HG03354 (cell line): ENCODE results near the gene PLA2G4B.

ENCODE experiments used
- ATAC-seq: cut with Tn5 transposase; IDR thresholded peaks from one replicate; pipeline ENCODE4 v1.9.1; 2021; ENCODE audit warnings: mild to moderate bottlenecking; ENCODE audit not compliant: unreplicated experiment, poor library complexity, severe bottlenecking

PLA2G4B gene

DNA sequence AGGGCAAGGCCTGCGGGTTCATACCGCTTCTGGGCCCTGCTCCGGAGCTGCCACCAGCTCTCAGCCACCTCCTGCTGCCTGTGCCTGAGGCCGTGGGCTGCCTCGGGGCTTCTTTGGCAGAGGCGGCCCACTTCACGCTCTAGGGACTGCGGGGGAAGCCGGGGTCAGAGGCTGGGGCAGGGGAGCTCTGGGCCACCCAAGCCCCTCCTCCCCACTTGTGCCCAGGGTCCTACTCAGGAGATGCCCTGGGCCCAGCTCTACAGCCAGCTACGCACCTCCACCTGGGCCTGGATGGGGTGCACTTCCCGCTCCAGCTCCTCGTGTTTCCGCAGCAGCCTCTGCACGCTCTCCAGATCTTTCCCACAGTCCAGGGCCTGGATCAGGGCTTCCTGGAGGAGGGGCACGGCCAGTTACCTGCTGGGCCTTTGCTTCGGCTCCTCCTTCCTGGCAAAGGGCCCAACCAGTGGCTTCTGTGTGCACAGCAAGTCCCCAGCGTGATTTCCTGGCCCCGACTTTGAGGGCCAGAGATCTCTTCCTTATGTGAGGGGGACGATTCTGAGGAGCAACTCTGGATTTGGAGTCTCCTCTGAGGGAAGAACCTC is 24.0 kb downstream of the PLA2G4B start:
- no peak for ATAC-seq

DNA sequence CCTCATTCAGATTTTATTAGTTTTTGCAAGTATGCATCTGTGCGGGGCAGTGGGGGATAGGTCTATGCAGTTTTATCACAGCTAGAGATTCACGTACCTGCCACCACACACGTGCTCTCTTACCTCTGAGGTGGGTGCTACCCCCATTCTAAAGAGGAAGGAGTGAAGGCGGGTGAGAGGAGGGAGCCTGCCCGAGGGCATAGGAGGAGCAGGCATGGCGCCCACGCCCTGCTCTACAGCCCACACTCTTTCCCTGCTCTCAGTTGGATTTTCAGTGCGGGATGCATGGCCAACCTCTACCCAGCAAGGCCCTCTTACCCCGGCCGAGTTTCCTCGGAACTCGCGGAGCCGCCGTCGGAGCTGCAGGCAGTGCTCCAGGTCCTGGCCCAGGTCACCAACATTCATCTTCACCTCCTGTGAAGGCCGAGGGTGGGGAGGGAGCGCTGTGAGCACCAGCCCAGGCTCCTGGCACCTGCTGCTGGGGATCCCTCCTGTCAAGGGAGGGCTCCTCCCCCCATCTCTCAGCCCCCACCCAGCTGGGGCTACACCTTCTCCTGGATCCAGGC is 26.9 kb downstream of the PLA2G4B start:
- ATAC-seq, result no peak

GRCh38 chr15:41866263-41866703 is 27.6 kb downstream of the PLA2G4B start:
- ATAC-seq, result no peak

- no peak for ATAC-seq
These were observed 28.4 kb downstream of the PLA2G4B start for GRCh38 chr15:41866872-41867579.

DNA sequence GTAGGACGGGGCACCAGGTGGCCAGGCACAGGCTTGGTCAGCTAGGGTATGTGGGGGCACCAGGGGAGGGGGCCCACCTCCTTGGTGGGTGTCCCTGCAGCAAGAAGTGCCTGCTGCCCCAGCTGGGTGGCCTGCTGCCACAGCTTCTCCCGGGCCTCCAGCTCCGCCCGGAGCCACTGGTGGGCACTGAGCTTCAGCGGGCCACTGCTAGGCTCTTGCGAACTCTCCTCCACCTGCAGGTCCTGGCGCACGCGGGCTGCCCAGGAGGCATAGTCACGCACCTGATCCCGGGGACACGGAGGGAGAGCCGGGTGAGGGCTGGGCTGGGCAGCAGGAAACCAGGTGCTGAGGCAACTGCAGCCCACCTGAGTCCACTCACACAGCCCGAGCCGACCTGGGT is 29.7 kb downstream of the PLA2G4B start:
- no peak for ATAC-seq

- no peak for ATAC-seq
These were observed 31.4 kb downstream of the PLA2G4B start for GRCh38 chr15:41869770-41870688.

DNA sequence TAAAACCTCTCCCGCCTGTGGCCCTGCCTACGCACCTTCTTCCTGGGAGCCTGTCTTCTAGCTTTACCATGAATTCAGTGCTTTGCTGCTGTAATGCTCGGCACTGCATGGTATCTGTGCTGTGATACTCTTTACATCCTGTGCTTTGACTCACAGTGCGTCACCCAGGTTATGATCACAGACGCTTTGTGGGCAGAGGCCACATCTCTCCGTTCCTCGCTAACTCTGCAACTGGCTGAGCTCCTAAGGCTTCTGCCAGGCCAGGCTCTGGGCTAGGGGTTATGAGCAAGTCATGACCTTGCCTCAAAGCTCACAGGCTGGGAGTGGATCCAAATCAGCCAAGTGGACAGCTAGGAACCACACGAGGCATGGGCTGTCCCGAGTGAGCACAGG is 32.0 kb downstream of the PLA2G4B start:
- ATAC-seq, result no peak

DNA sequence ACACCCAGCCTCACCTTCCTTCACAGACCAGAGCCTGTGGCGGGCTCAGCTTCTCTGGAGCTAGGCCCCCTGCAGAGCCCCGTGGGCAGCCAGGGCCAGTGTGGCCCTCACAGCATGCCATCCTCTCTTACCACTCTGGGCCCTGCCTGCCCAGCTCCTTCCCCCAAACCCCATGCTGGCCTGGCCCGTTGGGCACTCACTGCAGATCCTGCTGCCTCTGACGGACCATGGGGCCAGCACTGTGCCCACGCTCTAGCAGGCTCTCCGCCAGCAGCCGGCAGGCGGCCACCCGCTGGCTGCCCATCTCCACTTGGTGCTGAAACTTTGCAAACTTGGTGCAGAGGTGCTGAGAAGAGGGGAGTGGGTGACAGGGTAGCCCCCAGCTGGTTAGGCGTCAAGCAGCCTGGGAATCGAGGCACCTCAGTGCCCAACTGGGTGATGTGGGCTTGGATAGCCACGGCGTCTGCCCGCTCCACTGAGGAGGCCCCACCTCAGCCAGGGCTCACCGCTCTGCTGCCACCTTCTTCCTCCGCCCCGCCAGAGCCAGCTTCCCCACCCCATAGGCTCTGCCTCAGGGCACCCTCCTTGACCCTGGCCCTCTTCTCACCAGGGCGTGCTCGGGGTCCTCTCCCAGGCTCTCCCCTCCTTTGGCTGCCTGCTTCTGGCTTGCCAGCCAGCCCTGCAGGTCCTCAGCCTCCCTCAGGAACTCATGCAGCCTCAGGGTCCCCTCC is 32.7 kb downstream of the PLA2G4B start:
- no peak for ATAC-seq

GRCh38 chr15:41872166-41872747 is 33.6 kb downstream of the PLA2G4B start:
- no peak for ATAC-seq

DNA sequence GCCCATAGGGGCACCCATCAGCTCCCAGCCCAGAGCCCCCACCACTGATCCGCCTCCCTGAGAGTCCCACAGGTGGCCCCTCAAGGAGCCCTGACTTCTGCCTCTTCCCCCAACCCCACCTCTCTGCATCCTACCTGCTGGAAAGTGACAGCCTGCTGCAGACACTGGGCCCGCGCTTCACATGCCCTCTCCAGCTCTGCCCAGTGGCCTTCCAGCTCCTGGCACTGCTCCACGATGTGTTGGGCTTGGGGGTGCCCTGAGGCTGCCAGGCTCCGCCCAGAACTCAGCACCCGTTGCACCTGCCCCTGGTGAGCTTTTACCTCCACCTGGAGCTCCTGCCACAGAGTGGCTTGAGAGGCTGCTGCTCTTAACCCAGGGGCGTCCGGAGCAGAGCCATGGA is 35.1 kb downstream of the PLA2G4B start:
- no peak for ATAC-seq

- ATAC-seq, result no peak
These were observed 36.1 kb downstream of the PLA2G4B start for GRCh38 chr15:41874736-41875135.

DNA sequence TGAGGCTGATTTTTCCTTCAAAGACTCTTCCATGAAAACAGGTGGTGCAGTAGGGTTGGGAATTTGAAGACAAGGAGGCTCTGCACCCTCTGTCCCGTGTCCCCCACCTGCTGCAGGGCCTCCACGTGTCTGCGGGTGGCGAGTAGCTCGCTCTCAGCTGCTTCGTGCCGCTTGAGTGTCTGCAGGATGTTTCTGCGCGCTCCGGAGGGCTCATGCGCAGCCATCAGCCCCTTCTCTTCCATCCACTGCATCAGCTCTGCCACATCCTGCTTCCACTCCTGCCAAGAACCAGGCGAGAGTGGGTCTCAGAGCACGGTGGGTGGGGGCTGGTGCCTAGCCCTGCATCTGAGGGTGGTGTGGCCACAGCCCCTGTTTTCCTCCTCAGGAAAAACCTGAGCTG is 37.4 kb downstream of the PLA2G4B start:
- ATAC-seq, result no peak

DNA sequence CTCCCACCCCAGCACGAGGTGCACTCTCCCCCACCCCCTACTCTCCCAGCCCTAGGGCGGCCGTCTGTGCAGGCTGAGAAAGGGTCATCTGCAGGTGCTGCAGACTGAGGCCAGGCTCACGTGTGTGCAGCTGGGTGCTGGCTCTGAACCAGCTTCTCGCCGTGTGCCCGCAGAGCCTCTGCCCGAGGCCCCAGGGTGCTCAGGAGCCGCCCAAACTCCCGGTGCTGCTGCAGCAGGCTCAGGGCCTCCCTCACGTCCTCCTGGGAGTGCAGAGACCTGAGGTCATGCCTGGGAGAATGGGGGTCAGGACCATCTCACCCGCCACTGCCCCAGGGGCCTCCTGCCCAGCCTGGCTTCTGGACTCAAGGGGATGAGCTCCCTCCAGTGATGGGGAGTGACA is 38.0 kb downstream of the PLA2G4B start:
- no peak for ATAC-seq

- ATAC-seq, result no peak
These were observed 39.1 kb downstream of the PLA2G4B start for GRCh38 chr15:41877631-41878354.

GRCh38 chr15:41878355-41878699 is 39.7 kb downstream of the PLA2G4B start:
- no peak for ATAC-seq

DNA sequence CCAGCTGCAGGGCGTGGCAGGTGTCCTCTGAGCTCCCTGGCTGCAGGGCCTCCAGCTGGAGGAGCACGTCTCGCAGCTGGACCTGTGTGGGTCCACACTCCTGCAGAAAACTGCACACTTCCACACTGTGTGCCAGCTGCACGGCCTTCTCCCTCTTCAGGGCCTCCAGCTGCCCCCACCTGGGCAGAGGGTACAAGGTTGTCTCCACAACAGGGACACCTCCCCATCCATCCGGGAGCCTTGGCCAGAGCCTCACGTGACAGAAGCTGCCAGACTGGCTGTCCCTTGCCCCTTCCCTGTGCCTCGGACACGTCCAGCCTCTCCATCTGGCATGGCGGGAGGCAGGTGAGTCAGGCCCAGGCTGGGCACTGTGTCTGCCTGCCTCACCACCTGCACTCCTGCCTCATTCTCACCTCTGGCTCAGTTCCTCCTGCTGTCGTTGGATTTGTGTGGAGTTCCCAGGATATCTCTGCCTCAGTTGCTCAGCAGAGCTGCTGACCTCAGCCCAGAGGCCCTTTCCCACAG is 40.7 kb downstream of the PLA2G4B start:
- no peak for ATAC-seq

DNA sequence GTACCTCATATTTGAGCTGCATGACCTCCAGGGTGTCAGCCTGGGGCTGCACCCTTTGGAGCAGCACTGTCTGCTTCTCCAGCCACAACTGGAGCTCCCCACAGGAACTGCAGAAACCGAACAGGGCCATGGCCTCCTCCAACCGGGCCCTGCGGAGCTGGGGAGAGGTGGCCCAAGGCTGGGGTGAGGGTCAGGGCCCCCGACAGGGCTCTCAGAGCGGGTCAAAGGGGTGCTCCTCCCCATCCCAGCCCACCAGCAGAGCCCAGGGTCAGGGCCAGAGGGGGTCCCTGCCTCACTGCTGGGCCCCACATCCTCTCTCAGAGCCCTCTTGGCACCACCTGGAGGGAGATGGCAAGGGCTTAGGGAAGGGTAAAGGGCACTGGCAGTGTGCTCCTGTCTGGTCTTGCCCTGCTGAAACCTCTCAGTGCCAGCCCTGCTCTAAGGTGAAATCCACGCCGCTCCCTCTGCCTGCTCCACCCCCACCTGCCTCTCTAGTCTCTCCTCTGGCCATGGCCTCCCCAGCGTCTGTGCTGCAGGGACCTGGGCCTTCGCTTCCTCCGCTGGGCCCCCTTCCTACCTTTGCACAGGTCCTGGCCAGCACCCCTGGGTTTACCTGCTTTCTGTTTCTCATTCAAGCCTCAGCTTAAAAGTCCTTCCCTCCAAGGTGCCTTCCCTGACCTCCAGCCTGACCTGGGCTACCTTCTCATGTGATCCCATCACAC is 41.7 kb downstream of the PLA2G4B start:
- no peak for ATAC-seq

GRCh38 chr15:41881086-41881485 is 42.4 kb downstream of the PLA2G4B start:
- no peak for ATAC-seq
